Activated naive CD8-positive, alpha-beta T cell treated with anti-CD3 and anti-CD28 coated beads, Interleukin-2, amount 10 ng/mL, durations not matched to agents 7 days and 5 days (primary cell): ENCODE measurements around the gene PCDHGA11. TPM values are rescaled to one million over a fixed set of nuclear protein-coding genes. Genes with fewer than 3 reads are reported as not detected.
A peak's percentile ranks its signal among the peaks of the same experiment; 100 is the strongest.
"Not testable (repeated sequence)": the region's sequence is repeated elsewhere in the genome, so short reads cannot be mapped to it uniquely, and the experiment has no call there.

Experiments used
- ATAC-seq: fragments of 150-1000 bp; cut with Tn5 transposase; one replicate; pipeline ENCODE4 v1.10.0; 2021; ENCODE audit warnings: low read depth, moderate library complexity
- POLR2A ChIA-PET: fragments of 350-600 bp; sonication (Branson Sonifier 250); formaldehyde crosslinking; loops from one replicate; lab custom pipeline; 2021; ENCODE audit warnings: antibody characterized with exemption; lab: Charles Lee
- DNase-seq: peaks from one replicate; pipeline ENCODE4 v3.0.0; 2021
- H3K27ac Mint-ChIP-seq: one replicate; pipeline ENCODE4 v1.8.0; 2022; ENCODE audit warnings: mild to moderate bottlenecking, mixed read lengths
- H3K27me3 Mint-ChIP-seq: one replicate; pipeline ENCODE4 v1.8.0; 2022; ENCODE audit warnings: mild to moderate bottlenecking, moderate library complexity, mixed read lengths
- H3K36me3 Mint-ChIP-seq: one replicate; pipeline ENCODE4 v1.8.0; 2021; ENCODE audit warnings: mild to moderate bottlenecking, mixed read lengths
- H3K4me1 Mint-ChIP-seq: one replicate; pipeline ENCODE4 v1.8.0; 2021; ENCODE audit warnings: mixed read lengths
- H3K4me3 Mint-ChIP-seq: one replicate; pipeline ENCODE4 v1.8.0; 2022; ENCODE audit warnings: mild to moderate bottlenecking, moderate library complexity, mixed read lengths
- H3K9me3 Mint-ChIP-seq: one replicate; pipeline ENCODE4 v1.8.0; 2021; ENCODE audit warnings: mixed read lengths
- total RNA-seq, 2 experiments: library from RNA; stranded (reverse); gene quantifications; one replicate each; pipeline ENCODE4 v1.2.3, GENCODE V29; 2021

The PCDHGA11 gene
- total RNA-seq, 2 experiments from 2014 or later: 0.08 to 0.09 TPM

GRCh38 chr5:141430332-141431113, 9.7 kb downstream of the PCDHGA11 start, which contains the start of gene PCDHGA12:
TSS of gene PCDHGA12 (plus strand) at chr5:141430507. CDS start at chr5:141430760, 253 bp downstream.
- POLR2A ChIA-PET: interaction anchor here (0.6 to 0.7 kb wide), 2 partner anchors 15 to 110 kb away, joined by 3 to 4 read pairs; partner anchors contain the start of gene TAF7
- peak within 1 kb of the TSS; percentile 62 for H3K4me3 Mint-ChIP-seq
- H3K36me3 Mint-ChIP-seq: peaks cover 8% of the 10 kb centered on the region
- DNase-seq (no peak), ATAC-seq (no peak)
- peak within 1 kb of the TSS; percentile 62 for H3K27ac Mint-ChIP-seq
- peaks cover 37% of the 10 kb centered on the region for H3K27me3 Mint-ChIP-seq
- H3K9me3 Mint-ChIP-seq: peaks cover 8% of the 10 kb centered on the region
- H3K4me1 Mint-ChIP-seq: peaks cover 10% of the 10 kb centered on the region

- Mint-ChIP-seq H3K4me3 (peak overlapping the region; percentile 62), H3K4me1 (peaks cover 10% of the 10 kb centered on the region), H3K36me3 (peaks cover 8% of the 10 kb centered on the region), H3K27me3 (peaks cover 31% of the 10 kb centered on the region), H3K9me3 (peaks cover 8% of the 10 kb centered on the region), H3K27ac (peak overlapping the region; percentile 62)
- POLR2A ChIA-PET: no interaction called here
- DNase-seq: no peak
- ATAC-seq: no peak
These were observed 10.4 kb downstream of the PCDHGA11 start for GRCh38 chr5:141431286-141431685.

- H3K27ac Mint-ChIP-seq, ATAC-seq, H3K36me3 Mint-ChIP-seq, DNase-seq, H3K4me3 Mint-ChIP-seq, POLR2A ChIA-PET, H3K9me3 Mint-ChIP-seq, H3K4me1 Mint-ChIP-seq: not testable (repeated sequence)
- peaks cover 33% of the 10 kb centered on the region for H3K27me3 Mint-ChIP-seq
These were observed 11.5 kb downstream of the PCDHGA11 start for GRCh38 chr5:141432308-141432707.

GRCh38 chr5:141432726-141433125, 11.9 kb downstream of the PCDHGA11 start:
- H3K27ac Mint-ChIP-seq, DNase-seq, POLR2A ChIA-PET, H3K36me3 Mint-ChIP-seq, H3K4me3 Mint-ChIP-seq, H3K4me1 Mint-ChIP-seq, ATAC-seq, H3K9me3 Mint-ChIP-seq: not testable (repeated sequence)
- H3K27me3 Mint-ChIP-seq: peaks cover 34% of the 10 kb centered on the region

GRCh38 chr5:141434006-141434405, 13.2 kb downstream of the PCDHGA11 start:
- peaks cover 8% of the 10 kb centered on the region for H3K36me3 Mint-ChIP-seq
- ATAC-seq (no peak), DNase-seq (no peak)
- no peak overlapping the region for H3K27ac Mint-ChIP-seq
- POLR2A ChIA-PET: no interaction called here
- H3K4me1 Mint-ChIP-seq: peaks cover 10% of the 10 kb centered on the region
- peaks cover 6% of the 10 kb centered on the region for H3K9me3 Mint-ChIP-seq
- H3K27me3 Mint-ChIP-seq: peaks cover 38% of the 10 kb centered on the region
- no peak overlapping the region for H3K4me3 Mint-ChIP-seq

GRCh38 chr5:141437221-141437620, 16.4 kb downstream of the PCDHGA11 start:
- ATAC-seq: no peak
- POLR2A ChIA-PET: no interaction called here
- peaks cover 20% of the 10 kb centered on the region for H3K27me3 Mint-ChIP-seq

GRCh38 chr5:141439411-141440141, 18.7 kb downstream of the PCDHGA11 start:
- Mint-ChIP-seq H3K4me3 (no peak overlapping the region), H3K36me3 (no peaks in the 10 kb centered on the region), H3K27me3 (peaks cover 11% of the 10 kb centered on the region), H3K9me3 (peaks cover 2% of the 10 kb centered on the region), H3K4me1 (no peaks in the 10 kb centered on the region), H3K27ac (no peak overlapping the region)
- POLR2A ChIA-PET: no interaction called here
- DNase-seq (no peak), ATAC-seq (no peak)

More at GRCh38 chr5:141437221-141437620, 16.4 kb downstream of the PCDHGA11 start:
- Mint-ChIP-seq H3K4me3 (no peak overlapping the region), H3K9me3 (peaks cover 3% of the 10 kb centered on the region), H3K27ac (no peak overlapping the region), H3K4me1 (no peaks in the 10 kb centered on the region), H3K36me3 (peaks cover 1% of the 10 kb centered on the region)
- DNase-seq: no peak

GRCh38 chr5:141440341-141440740, 19.5 kb downstream of the PCDHGA11 start:
- Mint-ChIP-seq H3K4me1 (no peaks in the 10 kb centered on the region), H3K27ac (no peak overlapping the region), H3K4me3 (no peak overlapping the region), H3K36me3 (no peaks in the 10 kb centered on the region), H3K9me3 (peaks cover 2% of the 10 kb centered on the region), H3K27me3 (peaks cover 11% of the 10 kb centered on the region)
- ATAC-seq: no peak
- POLR2A ChIA-PET: no interaction called here
- no peak for DNase-seq

GRCh38 chr5:141441571-141442170, 20.8 kb downstream of the PCDHGA11 start:
- Mint-ChIP-seq H3K36me3 (no peaks in the 10 kb centered on the region), H3K9me3 (peaks cover 2% of the 10 kb centered on the region), H3K27ac (no peak overlapping the region), H3K4me1 (no peaks in the 10 kb centered on the region), H3K27me3 (peaks cover 14% of the 10 kb centered on the region), H3K4me3 (no peak overlapping the region)
- POLR2A ChIA-PET: no interaction called here
- ATAC-seq (no peak), DNase-seq (no peak)

- POLR2A ChIA-PET: no interaction called here
- no peak for ATAC-seq
These were observed 44.5 kb downstream of the PCDHGA11 start for GRCh38 chr5:141465351-141465750.

More at GRCh38 chr5:141465351-141465750, 44.5 kb downstream of the PCDHGA11 start:
- Mint-ChIP-seq H3K27ac (no peak overlapping the region), H3K4me1 (no peaks in the 10 kb centered on the region), H3K4me3 (no peak overlapping the region), H3K9me3 (no peaks in the 10 kb centered on the region), H3K27me3 (peaks cover 4% of the 10 kb centered on the region), H3K36me3 (no peaks in the 10 kb centered on the region)
- no peak for DNase-seq

Other genes starting within 250 kb of the PCDHGA11 start
- gene PCDHB7, start 248.4 kb upstream of the PCDHGA11 start, total RNA-seq: not detected
- gene PCDHB8, start 243.3 kb upstream of the PCDHGA11 start, total RNA-seq: not detected
- gene PCDHB16, start 238.7 kb upstream of the PCDHGA11 start, total RNA-seq: not detected
- not detected for gene PCDHB9, start 233.9 kb upstream of the PCDHGA11 start, total RNA-seq
- not detected for gene PCDHB10, start 228.7 kb upstream of the PCDHGA11 start, total RNA-seq
- gene PCDHB11, start 221.4 kb upstream of the PCDHGA11 start, total RNA-seq: not detected
- not detected for gene PCDHB12, start 212.3 kb upstream of the PCDHGA11 start, total RNA-seq
- not detected for gene PCDHB13, start 207.1 kb upstream of the PCDHGA11 start, total RNA-seq
- under 1 TPM in 1 of 2 experiments, not detected in 1; 0.06 TPM for gene PCDHB14, start 197.7 kb upstream of the PCDHGA11 start, total RNA-seq
- under 1 TPM in 1 of 2 experiments, not detected in 1; 0.06 TPM for gene PCDHB15, start 175.7 kb upstream of the PCDHGA11 start, total RNA-seq
- gene SLC25A2, start 117.0 kb upstream of the PCDHGA11 start, total RNA-seq: 1 to 10 TPM in 1 of 2 experiments, under 1 TPM in 1; 0.99 to 1.3 TPM
- 10 to 100 TPM; 86.2 to 95.9 TPM for gene TAF7, start 100.3 kb upstream of the PCDHGA11 start, total RNA-seq
- under 1 TPM; 0.11 to 0.31 TPM for gene PCDHGA1, start 90.5 kb upstream of the PCDHGA11 start, total RNA-seq
- gene PCDHGA2, start 82.3 kb upstream of the PCDHGA11 start, total RNA-seq: under 1 TPM; 0.08 to 0.09 TPM
- gene PCDHGA3, start 77.2 kb upstream of the PCDHGA11 start, total RNA-seq: under 1 TPM in 1 of 2 experiments, not detected in 1; 0.14 TPM
- not detected for gene PCDHGB1, start 71.0 kb upstream of the PCDHGA11 start, total RNA-seq
- under 1 TPM; 0.25 to 0.28 TPM for gene PCDHGA4, start 66.0 kb upstream of the PCDHGA11 start, total RNA-seq
- gene PCDHGB2, start 61.1 kb upstream of the PCDHGA11 start, total RNA-seq: under 1 TPM; 0.64 to 0.88 TPM
- gene PCDHGA5, start 56.9 kb upstream of the PCDHGA11 start, total RNA-seq: under 1 TPM; 0.23 to 0.30 TPM
- under 1 TPM; 0.44 to 0.82 TPM for gene PCDHGB3, start 50.8 kb upstream of the PCDHGA11 start, total RNA-seq
- under 1 TPM; 0.28 to 0.33 TPM for gene PCDHGA6, start 47.2 kb upstream of the PCDHGA11 start, total RNA-seq
- gene PCDHGA7, start 38.3 kb upstream of the PCDHGA11 start, total RNA-seq: under 1 TPM; 0.26 to 0.28 TPM
- gene PCDHGB4, start 33.4 kb upstream of the PCDHGA11 start, total RNA-seq: under 1 TPM in 1 of 2 experiments, not detected in 1; 0.11 TPM
- gene PCDHGA8, start 28.4 kb upstream of the PCDHGA11 start, total RNA-seq: under 1 TPM; 0.09 to 0.11 TPM
- gene PCDHGB5, start 23.1 kb upstream of the PCDHGA11 start, total RNA-seq: not detected
- under 1 TPM in 1 of 2 experiments, not detected in 1; 0.11 TPM for gene PCDHGA9, start 18.3 kb upstream of the PCDHGA11 start, total RNA-seq
- gene PCDHGB6, start 13.0 kb upstream of the PCDHGA11 start, total RNA-seq: under 1 TPM; 0.11 to 0.14 TPM
- gene PCDHGA10, start 8.1 kb upstream of the PCDHGA11 start, total RNA-seq: under 1 TPM in 1 of 2 experiments, not detected in 1; 0.14 TPM
- under 1 TPM in 1 of 2 experiments, not detected in 1; 0.11 TPM for gene PCDHGB7, start 3.4 kb upstream of the PCDHGA11 start, total RNA-seq
- under 1 TPM in 1 of 2 experiments, not detected in 1; 0.11 TPM for gene PCDHGA12, start 9.5 kb downstream of the PCDHGA11 start, total RNA-seq
- gene PCDHGC3, start 54.9 kb downstream of the PCDHGA11 start, total RNA-seq: not detected
- not detected for gene PCDHGC4, start 64.0 kb downstream of the PCDHGA11 start, total RNA-seq
- not detected for gene PCDHGC5, start 68.0 kb downstream of the PCDHGA11 start, total RNA-seq
- 100 to 1,000 TPM; 244 to 256 TPM for gene DIAPH1, start 197.9 kb downstream of the PCDHGA11 start, total RNA-seq
- 10 to 100 TPM; 85.8 to 89.6 TPM for gene HDAC3, start 215.8 kb downstream of the PCDHGA11 start, total RNA-seq
- gene RELL2, start 215.9 kb downstream of the PCDHGA11 start, total RNA-seq: 10 to 100 TPM; 31.4 to 31.6 TPM
- 10 to 100 TPM; 98.3 to 99.1 TPM for gene FCHSD1, start 230.4 kb downstream of the PCDHGA11 start, total RNA-seq